Stimulated activated CD4-positive, alpha-beta T cell treated with anti-CD3 and anti-CD28 coated beads, Interleukin-15, amount 100 ng/mL, for 24 hours (primary cell): ENCODE results near the gene CDH13.

Experiments
- DNase-seq: peaks from one replicate; pipeline ENCODE4 v3.0.0-alpha.2; 2020

Gene CDH13

DNA sequence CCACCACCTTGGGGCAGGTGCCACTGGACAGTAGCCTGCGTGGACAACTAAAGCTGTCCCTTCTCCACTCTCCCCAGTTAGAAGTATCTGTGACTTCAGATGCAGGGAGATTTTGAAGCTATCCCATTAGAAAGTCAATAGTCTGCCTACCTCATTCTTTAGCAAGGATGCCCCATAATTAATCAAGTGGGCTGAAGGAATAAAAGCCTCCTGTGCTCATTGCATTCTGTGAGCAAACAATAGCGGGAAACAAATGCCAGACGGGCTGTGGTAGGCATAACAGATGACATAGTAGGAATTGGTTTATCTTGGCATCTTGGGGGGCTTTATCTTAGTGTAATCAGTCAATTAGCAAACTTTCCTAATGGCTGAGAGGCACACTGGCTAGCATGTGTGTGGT is 1084.3 kb downstream of the CDH13 start:
- DNase-seq = no peak

DNA sequence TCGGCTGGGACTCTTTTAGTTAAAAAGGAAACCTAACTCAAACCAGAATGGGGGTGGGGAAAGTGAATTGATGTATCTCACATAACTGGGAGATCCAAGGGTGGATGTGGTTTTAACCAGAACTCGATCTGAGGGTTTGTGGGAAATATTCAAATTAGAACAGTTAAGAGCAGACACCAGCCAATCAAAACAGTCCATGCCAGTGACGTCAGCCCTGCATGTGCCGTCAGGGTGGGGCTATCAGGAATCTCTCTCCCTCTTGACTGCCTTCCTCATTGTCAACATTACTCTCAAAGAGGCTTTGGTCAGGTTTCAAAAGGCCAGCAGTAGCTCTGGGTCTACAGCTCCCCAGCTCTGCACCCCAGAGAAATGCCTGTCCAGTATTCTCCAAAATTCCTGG is 1086.8 kb downstream of the CDH13 start:
- DNase-seq = no peak

DNA sequence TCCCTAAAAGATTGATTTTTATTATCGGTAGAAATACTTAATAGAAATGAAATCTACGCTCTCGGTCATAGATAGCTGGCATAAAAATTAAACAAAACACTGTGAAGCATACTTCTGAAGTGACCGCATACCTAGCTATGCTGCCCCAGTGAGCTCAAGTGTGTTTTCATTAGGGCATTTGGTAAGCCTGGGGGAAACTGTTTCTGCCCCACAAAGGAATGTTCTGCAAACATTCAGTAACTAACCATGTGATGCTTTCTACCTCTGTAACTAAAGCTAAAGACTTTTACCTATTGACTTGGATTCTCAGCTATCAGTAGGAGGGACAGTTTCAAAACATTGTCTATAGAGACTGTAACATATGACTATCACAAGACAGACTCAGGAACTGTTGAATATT is 1087.5 kb downstream of the CDH13 start:
- DNase-seq = no peak

DNA sequence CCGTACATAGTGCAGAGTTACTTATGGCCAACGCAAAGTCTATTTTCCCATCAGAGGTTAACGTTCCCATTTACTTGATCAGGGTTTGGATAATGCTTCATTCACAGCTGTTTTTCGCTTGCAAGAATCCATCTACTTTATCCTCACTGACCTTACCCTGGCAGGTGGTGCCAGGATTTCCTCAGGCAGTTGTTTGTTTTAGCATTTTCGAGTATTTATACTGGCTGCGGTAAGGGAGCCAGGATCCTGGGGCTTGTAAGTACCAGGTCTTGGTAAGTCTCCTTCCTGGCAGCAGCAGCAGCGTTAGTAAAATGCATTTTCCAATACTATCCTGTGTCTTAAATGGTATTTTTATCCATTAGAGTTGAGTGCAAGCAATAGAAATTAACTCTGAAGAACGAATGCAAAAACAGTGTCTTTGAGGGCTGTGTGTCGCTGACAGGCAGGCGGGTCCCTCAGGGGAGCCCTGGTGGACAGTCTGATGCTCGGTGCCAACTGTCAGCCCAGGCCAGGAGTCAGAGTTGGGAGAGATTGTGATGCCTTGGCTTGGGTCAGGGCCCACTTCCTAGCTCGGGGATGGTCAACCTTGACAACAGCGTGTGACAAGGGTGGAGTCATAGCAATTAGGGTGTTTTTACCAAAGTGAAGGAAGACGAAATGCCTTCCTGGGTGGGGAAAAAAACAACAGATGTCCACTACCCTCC is 1088.6 kb downstream of the CDH13 start:
- DNase-seq = no peak

DNA sequence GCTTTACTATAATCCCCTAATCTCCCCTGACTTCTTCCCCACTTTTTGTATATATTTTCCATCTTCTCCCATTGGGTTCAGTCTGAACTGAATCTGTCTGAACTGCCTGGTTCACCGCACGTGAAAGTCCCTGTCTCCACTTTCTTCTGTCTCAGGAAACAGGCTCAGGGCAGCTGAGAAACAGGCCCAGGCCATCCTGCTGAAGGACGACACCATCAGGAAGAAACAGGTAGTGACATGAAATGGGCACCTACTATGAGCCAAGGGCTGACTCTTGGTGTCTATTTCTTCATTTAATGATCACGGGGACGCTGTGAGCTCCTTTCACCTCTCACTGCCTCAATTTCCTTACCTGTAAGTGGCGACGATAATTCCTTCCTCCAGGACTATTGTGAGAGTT is 1090.5 kb downstream of the CDH13 start:
- DNase-seq = no peak

DNA sequence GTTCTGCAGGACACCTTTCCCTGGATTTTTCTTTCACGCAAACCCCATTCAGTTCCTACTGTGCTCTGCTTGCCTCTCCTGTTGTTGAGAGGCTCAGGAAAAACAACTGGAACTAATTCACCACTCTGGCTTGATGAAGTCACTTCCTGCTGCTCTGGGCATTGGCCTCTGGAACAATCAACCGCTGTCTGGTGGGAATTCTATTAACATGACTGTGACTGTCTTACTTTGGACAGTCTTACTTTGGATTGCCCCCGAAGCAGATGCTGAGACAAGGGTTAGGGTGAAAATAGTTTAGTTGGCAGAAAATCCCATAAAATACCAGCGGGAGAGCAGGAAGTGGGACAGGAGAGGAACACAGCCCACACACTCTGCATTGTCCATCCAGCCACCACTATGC is 1091.0 kb downstream of the CDH13 start:
- DNase-seq = no peak

DNA sequence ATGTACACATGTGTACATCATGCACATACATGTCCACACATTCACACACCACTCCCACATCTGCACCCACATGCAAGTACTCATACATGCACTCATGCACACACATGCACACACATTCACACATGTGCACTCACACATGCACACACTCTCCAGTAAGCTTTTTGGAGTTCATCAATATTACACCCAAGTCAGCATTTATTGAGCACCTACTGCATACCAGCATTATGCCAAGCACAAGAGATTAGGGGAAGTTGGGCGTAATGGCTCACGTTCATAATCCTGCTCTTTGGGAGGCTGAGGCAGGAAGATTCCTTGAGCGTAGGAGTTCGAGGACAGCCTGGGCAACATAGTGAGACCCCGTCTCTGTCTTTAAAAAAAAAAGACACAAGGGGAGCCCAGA is 1093.4 kb downstream of the CDH13 start:
- DNase-seq = no peak

DNA sequence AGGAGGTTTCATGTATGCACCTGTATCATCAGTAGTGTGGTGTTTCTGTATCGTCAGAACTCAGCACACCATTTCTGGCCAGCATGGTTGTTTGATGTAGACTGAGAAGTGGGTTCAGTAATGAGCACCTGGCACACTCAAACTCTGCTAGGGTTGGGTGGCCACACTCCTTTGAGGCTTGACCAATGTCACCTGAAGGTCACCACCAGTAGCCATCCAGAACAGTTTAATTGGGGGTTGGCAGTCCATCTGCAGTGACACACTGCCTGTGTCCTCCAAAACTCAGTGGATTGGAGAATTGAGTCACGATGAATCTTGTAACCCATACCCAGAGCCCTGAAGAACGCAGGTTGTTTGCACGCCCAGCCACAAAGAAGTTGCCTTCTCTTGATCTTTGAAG is 1094.2 kb downstream of the CDH13 start:
- no peak for DNase-seq

DNA sequence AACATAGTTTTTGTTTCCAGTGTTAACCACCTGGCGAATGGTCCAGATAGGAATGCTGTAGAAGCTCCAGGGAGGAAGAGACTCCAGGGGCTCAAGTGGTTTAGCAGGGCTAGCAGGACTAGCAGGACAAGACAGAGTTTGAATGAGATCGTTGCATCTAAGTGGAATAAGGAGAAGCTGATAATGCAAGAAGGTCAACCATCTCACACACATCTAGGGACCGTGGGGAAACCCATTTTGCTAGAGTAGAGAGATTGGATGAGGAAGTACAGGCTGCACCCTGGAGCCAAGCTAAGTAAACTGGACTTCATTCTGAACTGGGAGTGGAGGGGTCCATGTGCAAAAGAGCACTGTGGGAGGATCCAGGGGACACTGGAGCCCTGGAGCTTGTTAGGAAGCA is 1094.9 kb downstream of the CDH13 start:
- no peak for DNase-seq

DNA sequence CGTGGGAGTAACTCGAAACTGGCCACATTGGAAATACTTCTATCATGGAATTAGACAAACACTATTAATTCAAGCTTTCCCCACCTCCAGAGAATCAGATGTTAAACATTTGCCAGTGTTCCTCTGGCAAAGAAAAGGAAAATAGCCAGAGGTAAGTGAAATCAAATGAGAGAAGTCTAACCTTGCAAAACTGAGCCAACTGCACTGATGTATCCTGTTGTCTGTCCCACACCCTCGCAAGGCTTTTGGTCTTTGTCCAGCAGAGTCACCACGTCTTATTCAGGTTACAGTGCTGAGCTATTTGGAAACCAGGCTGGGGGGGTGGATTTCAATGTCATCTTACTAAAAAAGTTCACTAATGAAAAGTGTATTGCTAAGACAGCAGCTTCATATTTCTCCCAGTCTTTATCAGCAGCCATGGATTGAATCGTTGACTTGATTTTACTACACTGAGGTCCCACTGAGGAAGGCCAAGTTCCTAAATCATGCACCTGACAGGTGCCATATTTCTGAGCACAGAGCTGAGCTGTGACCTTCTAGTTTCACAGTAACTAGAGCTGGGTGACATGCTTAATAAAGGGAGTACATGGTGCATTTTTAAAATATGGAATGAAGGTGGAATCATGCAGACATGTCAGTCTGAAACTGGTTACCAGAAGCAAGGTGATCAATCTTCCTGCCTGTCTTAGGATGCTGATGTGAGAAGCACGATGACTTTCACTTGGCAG is 1095.9 kb downstream of the CDH13 start:
- no peak for DNase-seq

DNA sequence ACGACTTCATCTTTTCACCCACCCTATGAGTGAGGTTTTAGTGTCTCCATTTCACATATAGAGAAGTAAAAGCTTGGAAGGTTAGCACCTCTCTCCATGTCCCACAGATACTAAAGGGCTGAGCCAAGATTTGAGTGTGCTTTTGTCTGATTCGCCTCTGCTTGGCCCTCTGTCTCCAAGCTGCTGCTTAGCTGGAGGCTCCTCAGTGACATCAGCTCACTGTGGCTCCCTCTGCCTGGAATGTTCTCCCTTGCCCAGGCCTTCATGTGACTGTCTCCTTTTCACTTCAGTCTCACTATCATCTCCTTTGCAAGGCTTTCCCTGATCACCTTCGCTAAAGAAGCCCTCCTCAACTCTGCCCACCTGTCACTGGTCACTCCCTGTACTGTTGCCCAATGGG is 1096.5 kb downstream of the CDH13 start:
- DNase-seq = no peak

DNA sequence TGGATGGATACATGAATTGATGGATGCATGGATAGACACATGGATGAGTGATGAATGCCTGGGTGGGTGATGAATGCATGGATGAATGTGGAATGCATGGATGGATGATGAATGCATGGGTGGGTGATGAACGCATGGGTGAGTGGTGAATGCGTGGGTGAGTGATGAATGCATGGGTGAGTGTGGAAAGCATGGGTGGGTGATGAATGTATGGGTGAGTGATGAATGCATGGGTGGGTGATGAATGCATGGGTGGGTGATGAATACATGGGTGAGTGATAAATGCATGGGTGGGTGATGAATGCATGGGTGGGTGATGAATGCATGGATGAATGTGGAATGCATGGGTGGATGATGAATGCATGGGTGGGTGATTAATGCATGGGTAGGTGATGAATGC is 1097.1 kb downstream of the CDH13 start:
- DNase-seq = no peak

DNA sequence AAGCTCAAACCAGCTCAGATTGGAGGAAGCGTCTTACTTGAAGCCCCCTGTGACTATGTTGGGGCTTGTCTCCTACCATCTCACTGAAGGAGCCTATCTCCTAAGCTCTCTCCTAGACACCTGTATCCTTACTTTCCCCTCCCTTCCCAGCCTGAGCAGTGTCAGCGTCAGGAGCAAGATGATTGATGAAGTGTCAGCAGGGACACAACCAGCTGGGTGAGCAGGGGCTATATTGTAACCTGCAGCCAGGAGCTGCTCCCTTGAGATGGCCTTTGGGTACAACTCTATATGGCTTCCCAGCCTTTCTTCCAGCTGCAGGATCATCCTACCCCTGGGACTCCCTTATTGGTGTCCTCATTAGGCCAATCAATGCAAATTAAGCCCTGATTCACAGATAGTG is 1097.8 kb downstream of the CDH13 start:
- no peak for DNase-seq

DNA sequence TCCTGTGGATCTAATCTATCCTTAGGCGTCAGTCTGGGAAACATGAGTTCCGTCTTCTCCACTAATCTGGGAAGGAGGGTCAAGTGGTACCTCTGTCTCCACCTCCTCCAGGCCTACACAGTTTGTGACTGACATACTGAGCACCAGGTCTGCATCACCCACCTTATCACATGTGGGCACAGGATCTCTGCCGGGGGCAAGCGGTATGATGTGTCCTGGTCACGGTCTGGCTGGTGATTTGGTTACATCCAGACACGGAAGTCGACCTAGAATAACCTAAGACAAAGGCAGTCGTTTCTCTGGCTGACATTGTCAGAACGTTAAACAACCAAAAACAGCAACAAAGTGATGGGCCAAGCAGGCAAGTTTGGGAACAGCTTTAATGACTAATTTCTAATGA is 1098.5 kb downstream of the CDH13 start:
- DNase-seq = no peak

DNA sequence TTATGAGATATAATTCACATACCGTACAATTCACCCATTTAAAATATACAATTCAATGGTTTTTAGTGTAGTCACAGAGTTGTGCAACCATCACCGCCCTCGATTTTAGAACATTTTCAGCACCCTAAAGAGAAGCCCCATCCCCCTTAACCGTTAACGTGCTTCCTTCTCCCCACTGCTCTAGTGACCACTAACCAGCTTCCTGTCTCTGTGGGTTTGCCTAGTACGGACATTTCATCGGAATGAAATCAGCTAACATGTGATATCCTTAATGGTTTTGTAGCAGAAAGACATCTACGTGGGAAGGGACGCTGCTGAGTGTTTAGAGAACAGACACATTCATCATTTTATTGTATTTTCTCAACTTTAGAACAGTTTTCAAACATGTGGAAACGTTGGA is 1100.2 kb downstream of the CDH13 start:
- DNase-seq = no peak

DNA sequence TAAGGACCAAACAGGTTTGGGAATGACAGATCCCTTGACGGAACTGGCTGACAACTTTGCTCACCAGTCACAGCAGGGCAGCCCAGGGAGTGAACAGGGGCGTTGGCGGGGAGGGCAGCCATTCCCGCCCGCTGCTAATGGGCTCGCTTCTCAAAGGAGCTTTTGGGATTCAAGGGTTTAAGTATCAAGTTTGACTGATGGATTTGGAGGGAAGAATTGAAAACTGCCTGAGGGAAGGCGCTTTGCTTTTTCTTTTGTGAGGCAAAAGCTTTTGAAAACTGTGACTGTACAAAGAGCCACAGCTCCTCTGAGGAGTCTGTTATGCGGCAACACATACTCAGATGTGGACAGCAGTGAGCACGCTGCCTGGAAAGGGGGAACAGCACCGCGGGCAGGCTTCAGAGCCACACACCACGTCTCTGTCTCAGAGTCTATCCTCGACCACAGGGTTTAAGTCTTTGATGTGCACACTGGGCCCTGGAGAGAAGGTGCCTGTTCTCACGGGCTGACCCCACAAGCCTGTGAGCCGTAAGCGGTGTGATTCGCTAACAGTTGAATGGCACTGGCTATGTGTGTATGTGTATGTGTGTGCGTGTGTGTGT is 1101.1 kb downstream of the CDH13 start:
- DNase-seq = no peak

DNA sequence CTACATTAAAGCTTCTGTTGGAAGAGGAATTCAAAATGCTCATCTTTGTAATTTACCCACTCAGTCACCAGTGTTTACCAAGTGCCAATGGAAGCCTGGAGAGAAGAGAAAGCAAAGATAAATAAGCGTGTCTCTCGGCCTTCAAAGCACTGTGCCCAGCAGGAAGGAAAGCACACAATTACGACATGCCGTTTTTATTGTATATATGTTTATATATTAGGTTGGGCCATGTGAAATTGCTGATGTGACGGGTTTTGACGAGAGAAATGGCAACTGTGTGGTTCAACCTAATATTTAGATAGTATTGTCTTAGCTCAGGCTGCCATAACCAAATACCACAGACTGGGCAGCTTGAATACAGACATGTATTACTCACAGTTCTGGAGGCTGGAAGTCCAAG is 1101.7 kb downstream of the CDH13 start:
- no peak for DNase-seq

DNA sequence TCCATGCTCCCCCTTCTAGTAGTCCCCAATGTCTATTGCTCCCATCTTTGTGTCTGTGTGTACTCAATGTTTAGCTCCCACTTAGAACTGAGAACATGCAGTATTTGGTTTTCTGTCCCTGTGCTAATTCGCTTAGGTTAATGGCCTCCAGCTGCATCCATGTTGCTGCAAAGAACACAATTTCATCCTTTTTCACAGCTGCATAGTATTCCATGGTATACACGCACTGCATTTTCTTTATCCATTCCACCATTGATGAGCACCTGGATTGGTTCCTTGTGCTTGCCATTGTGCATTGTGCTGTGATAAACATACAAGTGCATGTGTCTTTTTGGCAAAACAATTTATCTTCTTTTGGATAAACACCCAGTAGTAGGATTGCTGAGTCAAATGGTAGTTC is 1104.0 kb downstream of the CDH13 start:
- no peak for DNase-seq

DNA sequence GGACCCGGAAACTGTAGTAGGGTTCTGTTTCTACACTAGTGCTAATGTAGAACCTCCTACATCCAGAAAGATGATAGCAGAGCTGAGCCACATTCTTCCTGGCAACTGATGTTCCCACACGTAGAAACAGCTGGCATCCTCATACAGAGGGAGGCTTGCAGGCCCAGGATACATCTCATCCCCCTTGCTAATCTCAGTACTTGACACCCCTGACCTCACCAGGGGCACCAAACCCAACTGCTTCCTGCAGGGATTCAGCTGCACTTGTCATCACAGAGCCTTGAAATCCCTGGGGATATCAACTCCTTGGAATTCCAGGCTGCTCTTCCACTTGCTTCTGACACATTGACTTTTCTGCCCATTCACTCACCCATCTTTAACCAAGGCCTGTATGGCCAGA is 1105.8 kb downstream of the CDH13 start:
- DNase-seq = no peak

DNA sequence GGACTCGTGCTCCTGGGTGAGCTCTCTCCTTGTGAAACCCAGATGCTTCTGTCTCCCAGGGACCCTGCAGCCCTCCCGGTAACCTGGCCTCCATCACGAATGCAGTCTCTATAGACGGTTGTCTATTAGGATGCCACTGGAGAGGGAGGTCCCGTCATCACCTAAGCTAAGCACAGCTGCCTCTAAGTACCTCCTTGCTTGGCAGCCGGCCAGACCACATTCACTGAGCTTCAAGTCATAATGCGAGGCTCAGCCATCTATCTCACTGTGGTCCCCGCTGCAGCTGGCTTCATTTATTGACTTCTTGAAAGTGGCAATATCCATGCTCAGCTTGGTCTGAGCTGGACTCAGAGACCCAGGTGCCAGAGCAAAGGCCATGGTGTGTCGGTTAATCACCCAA is 1106.5 kb downstream of the CDH13 start:
- DNase-seq = no peak

DNA sequence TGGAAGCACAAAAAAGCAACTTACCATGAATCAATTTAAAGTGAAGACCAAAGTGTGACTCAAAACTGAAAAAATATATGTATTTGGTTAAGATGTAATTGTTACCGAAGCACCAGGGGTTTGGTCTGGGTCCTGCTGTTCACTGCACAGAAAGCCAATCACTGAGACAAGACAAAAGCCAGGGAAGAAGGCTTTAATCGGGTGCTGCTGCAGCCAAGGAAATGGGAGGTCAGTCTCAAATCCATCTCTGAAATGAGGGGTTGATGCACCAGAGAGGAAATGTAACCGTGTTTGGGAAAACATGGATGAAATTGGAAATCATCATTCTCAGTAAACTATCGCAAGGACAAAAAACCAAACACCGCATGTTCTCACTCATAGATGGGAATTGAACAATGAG is 1107.4 kb downstream of the CDH13 start:
- no peak for DNase-seq

DNA sequence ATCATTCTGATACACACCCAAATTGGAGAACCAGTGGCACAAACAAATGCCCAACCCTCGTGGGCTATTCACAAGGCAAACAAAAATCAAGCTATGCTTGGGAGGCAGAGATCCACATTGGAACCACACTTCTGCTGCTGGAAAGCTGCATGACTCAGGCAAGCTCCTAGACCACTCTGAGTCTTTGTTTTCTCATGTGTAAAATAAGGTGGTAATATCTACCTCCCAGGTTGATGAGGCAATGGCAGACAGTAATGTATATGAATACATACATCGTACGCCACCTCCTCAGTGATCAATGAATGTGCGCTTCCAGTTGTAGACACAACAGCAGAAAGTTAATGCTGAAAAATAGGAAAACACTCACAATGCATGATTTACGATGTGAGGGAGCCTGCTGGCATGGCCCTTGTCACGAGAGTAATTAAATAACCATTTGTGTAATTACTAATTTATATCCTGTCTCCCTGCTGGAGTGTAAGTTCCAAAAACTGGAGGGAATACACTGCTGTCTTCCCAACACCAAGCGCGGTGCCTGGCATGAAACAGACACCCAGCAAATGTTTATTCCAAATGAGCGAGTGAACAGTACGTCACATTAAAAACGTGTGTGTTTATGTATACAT is 1111.1 kb downstream of the CDH13 start:
- DNase-seq = no peak

DNA sequence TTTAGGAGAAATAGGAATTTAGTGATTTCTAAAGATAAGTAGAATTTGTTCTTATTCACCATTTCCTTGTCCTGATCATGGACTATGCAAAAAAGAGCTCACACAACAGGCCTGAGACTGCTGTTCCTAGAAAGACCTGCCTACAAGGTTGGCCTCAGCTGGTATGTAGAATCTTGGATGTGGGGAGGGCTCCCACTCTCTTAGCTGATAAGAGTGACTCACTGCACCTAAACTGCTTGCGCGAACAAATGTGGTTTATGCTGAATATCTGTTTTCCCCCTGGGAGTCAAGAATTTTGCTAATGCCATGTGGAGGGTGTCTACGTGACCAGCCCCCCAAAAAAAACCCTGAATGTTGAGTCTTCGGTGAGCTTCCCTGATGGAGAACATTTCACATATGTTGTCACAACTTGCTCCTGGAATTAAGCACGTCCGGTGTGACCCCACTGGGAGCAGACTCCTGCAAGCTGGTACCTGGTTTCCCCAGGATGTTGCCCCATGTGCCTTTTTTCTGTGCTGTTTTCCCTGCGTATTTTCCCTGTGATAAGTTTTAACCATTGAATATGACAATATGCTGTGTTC is 1112.2 kb downstream of the CDH13 start:
- no peak for DNase-seq
